8988T (cell line): ENCODE results near the gene FOXE3.

Experiments used
- DNase-seq: peaks from one replicate; pipeline ENCODE4 v3.0.0; 2011

The FOXE3 gene

GRCh38 chr1:47436304-47436978, 20.4 kb downstream of the FOXE3 start:
- DNase-seq: peak; percentile 85

- no peak for DNase-seq
Measured at GRCh38 chr1:47436979-47437446, 20.9 kb downstream of the FOXE3 start.

- peak; percentile 91 for DNase-seq
Measured at GRCh38 chr1:47437447-47438164, 21.5 kb downstream of the FOXE3 start, which contains the start of gene FOXD2. Gene FOXD2, plus strand, starts transcription at chr1:47438044. Its CDS starts 92 bp downstream, at chr1:47438136.

GRCh38 chr1:47438165-47439016, 22.3 kb downstream of the FOXE3 start:
- no peak for DNase-seq

GRCh38 chr1:47439017-47439818, 23.1 kb downstream of the FOXE3 start:
- no peak for DNase-seq

GRCh38 chr1:47439819-47440598, 23.9 kb downstream of the FOXE3 start:
- DNase-seq: no peak

GRCh38 chr1:47440599-47441081, 24.6 kb downstream of the FOXE3 start:
- DNase-seq: no peak

- DNase-seq: no peak
Measured at GRCh38 chr1:47441450-47442106, 25.5 kb downstream of the FOXE3 start.

GRCh38 chr1:47442202-47442601, 26.1 kb downstream of the FOXE3 start:
- no peak for DNase-seq

- DNase-seq: no peak
Measured at GRCh38 chr1:47442842-47443529, 26.9 kb downstream of the FOXE3 start.

GRCh38 chr1:47443530-47444296, 27.6 kb downstream of the FOXE3 start:
- no peak for DNase-seq

GRCh38 chr1:47444297-47444561, 28.1 kb downstream of the FOXE3 start:
- no peak for DNase-seq

- no peak for DNase-seq
Measured at GRCh38 chr1:47444562-47445465, 28.7 kb downstream of the FOXE3 start.

GRCh38 chr1:47445823-47446550, 29.9 kb downstream of the FOXE3 start:
- no peak for DNase-seq

- DNase-seq: no peak
Measured at GRCh38 chr1:47448462-47449222, 32.6 kb downstream of the FOXE3 start.

- peak; percentile 71 for DNase-seq
Measured at GRCh38 chr1:47449822-47450552, 33.9 kb downstream of the FOXE3 start.
